DMS53 treated with DMSO at 0.1 percent for 48 hours (cell line): ENCODE measurements around the gene TRIM23.

ENCODE experiments used
- DNase-seq: peaks from one replicate; lab custom pipeline; 2025; ENCODE audit not compliant: unreplicated experiment; lab: John Stamatoyannopoulos, UW

Gene TRIM23

GRCh38 chr5:65570598-65571226 is 53.4 kb downstream of the TRIM23 start:
- DNase-seq = no peak

GRCh38 chr5:65566505-65566904 is 57.6 kb downstream of the TRIM23 start:
- no peak for DNase-seq

GRCh38 chr5:65563777-65564176 is 60.4 kb downstream of the TRIM23 start:
- peak; percentile 48 for DNase-seq

- peak; percentile 94 for DNase-seq
Measured at GRCh38 chr5:65562731-65563701, 61.1 kb downstream of the TRIM23 start, which contains the start of the genes CENPK and PPWD1. CENPK (minus strand) TSS chr5:65563168; CDS start chr5:65554907, 8,261 bp downstream. PPWD1 (plus strand) TSS chr5:65563296; CDS start chr5:65563311, 15 bp downstream.

- no peak for DNase-seq
Measured at GRCh38 chr5:65556718-65557117, 67.4 kb downstream of the TRIM23 start.

GRCh38 chr5:65556181-65556580 is 68.0 kb downstream of the TRIM23 start:
- DNase-seq = no peak

- no peak for DNase-seq
Measured at GRCh38 chr5:65555287-65555686, 68.8 kb downstream of the TRIM23 start.

GRCh38 chr5:65553941-65554340 is 70.2 kb downstream of the TRIM23 start:
- DNase-seq = no peak

- no peak for DNase-seq
Measured at GRCh38 chr5:65548281-65548680, 75.9 kb downstream of the TRIM23 start.

- DNase-seq = no peak
Measured at GRCh38 chr5:65546141-65546540, 78.0 kb downstream of the TRIM23 start.

GRCh38 chr5:65544473-65544872 is 79.7 kb downstream of the TRIM23 start:
- no peak for DNase-seq

- DNase-seq = no peak
Measured at GRCh38 chr5:65539827-65540226, 84.3 kb downstream of the TRIM23 start.
